Activated T-helper 1 cell treated with anti-CD3 and anti-CD28 coated beads, Interleukin-12 subunit alpha, Interleukin-12 subunit beta, Interleukin-2, Interleukin-4 antibody, amounts not matched to agents 30 ng/mL and 10 ng/mL and 1 ng/mL, durations not matched to agents 14 hours and 24 hours and 36 hours (primary cell): ENCODE results near the gene AVEN. TPM values are rescaled to one million over a fixed set of nuclear protein-coding genes. Genes with fewer than 3 reads are reported as not detected.
"Not testable (repeated sequence)": the region's sequence is repeated elsewhere in the genome, so short reads cannot be mapped to it uniquely, and the experiment has no call there.

Source experiments
- DNase-seq: peaks from one replicate; pipeline ENCODE4 v3.0.0; 2021; ENCODE audit warnings: low spot score
- H3K27ac Mint-ChIP-seq: one replicate; pipeline ENCODE4 v1.8.0; 2021; ENCODE audit warnings: mild to moderate bottlenecking, mixed read lengths
- H3K27me3 Mint-ChIP-seq: one replicate; pipeline ENCODE4 v1.8.0; 2022; ENCODE audit warnings: mild to moderate bottlenecking, moderate library complexity, mixed read lengths; ENCODE audit not compliant: insufficient read depth
- H3K36me3 Mint-ChIP-seq: one replicate; pipeline ENCODE4 v1.8.0; 2021; ENCODE audit warnings: low read depth, mixed read lengths
- H3K4me1 Mint-ChIP-seq: one replicate; pipeline ENCODE4 v1.8.0; 2021; ENCODE audit warnings: low read depth, mixed read lengths
- H3K4me3 Mint-ChIP-seq: one replicate; pipeline ENCODE4 v1.8.0; 2021; ENCODE audit warnings: mild to moderate bottlenecking, moderate library complexity, mixed read lengths
- H3K9me3 Mint-ChIP-seq: one replicate; pipeline ENCODE4 v1.8.0; 2021; ENCODE audit warnings: mixed read lengths
- intact Hi-C: fragments of 100-400 bp; cut with micrococcal nuclease; formaldehyde crosslinking; loops from one replicate; pipeline ENCODE4 v1.15.1; 2024
- total RNA-seq: library from RNA; stranded (reverse); gene quantifications from 2 replicates; pipeline ENCODE4 v1.2.3, GENCODE V29; 2022

AVEN gene
- total RNA-seq, 1 donor from 2014 or later: 16.3 TPM

GRCh38 chr15:34055868-34056595 lies 17.0 kb upstream of the AVEN start:
- Mint-ChIP-seq H3K4me3 (no peak overlapping the region), H3K27ac (no peak overlapping the region), H3K27me3 (peaks cover 7% of the 10 kb centered on the region), H3K36me3 (peaks cover under 1% of the 10 kb centered on the region), H3K9me3 (peaks cover 11% of the 10 kb centered on the region), H3K4me1 (no peaks in the 10 kb centered on the region)
- intact Hi-C loops: no loop called here
- no peak for DNase-seq

GRCh38 chr15:34054081-34054707 lies 15.2 kb upstream of the AVEN start:
- H3K36me3 Mint-ChIP-seq: peaks cover 4% of the 10 kb centered on the region
- H3K4me1 Mint-ChIP-seq: no peaks in the 10 kb centered on the region
- peaks cover 7% of the 10 kb centered on the region for H3K27me3 Mint-ChIP-seq

GRCh38 chr15:34050385-34050784 lies 11.4 kb upstream of the AVEN start:
- H3K27me3 Mint-ChIP-seq, H3K4me3 Mint-ChIP-seq, H3K4me1 Mint-ChIP-seq, H3K36me3 Mint-ChIP-seq, H3K27ac Mint-ChIP-seq, DNase-seq, intact Hi-C loops: not testable (repeated sequence)
- H3K9me3 Mint-ChIP-seq: peaks cover 27% of the 10 kb centered on the region

More at GRCh38 chr15:34054081-34054707, 15.2 kb upstream of the AVEN start:
- intact Hi-C loops: no loop called here
- Mint-ChIP-seq H3K27ac (no peak overlapping the region), H3K9me3 (peaks cover 24% of the 10 kb centered on the region), H3K4me3 (no peak overlapping the region)
- DNase-seq: no peak

- Mint-ChIP-seq H3K4me3 (no peak overlapping the region), H3K27me3 (peaks cover 5% of the 10 kb centered on the region), H3K9me3 (peaks cover 24% of the 10 kb centered on the region), H3K27ac (no peak overlapping the region), H3K36me3 (peaks cover 4% of the 10 kb centered on the region), H3K4me1 (peaks cover under 1% of the 10 kb centered on the region)
- intact Hi-C loops: loop anchor here (10.0 kb wide), 1 partner anchor 854 kb away; the partner anchor contains the start of gene FMN1
- no peak for DNase-seq
These were observed 10.1 kb upstream of the AVEN start for GRCh38 chr15:34049112-34049511.

- intact Hi-C loops: loop anchor here (10.0 kb wide), 1 partner anchor 853 kb away; the partner anchor contains the start of gene FMN1
- DNase-seq: no peak
- Mint-ChIP-seq H3K9me3 (peaks cover 24% of the 10 kb centered on the region), H3K4me3 (no peak overlapping the region), H3K27me3 (peaks cover 2% of the 10 kb centered on the region), H3K4me1 (peaks cover 11% of the 10 kb centered on the region), H3K36me3 (peaks cover 4% of the 10 kb centered on the region), H3K27ac (no peak overlapping the region)
These were observed 9.1 kb upstream of the AVEN start for GRCh38 chr15:34047893-34048775.

GRCh38 chr15:34046471-34047145 lies 7.6 kb upstream of the AVEN start:
- no peak for DNase-seq
- Mint-ChIP-seq H3K27me3 (peaks cover under 1% of the 10 kb centered on the region), H3K4me1 (peaks cover 11% of the 10 kb centered on the region), H3K36me3 (peaks cover 4% of the 10 kb centered on the region), H3K4me3 (no peak overlapping the region), H3K9me3 (peaks cover 22% of the 10 kb centered on the region), H3K27ac (no peak overlapping the region)
- intact Hi-C loops: loop anchor here (10.0 kb wide), 1 partner anchor 852 kb away; the partner anchor contains the start of gene FMN1

GRCh38 chr15:34043813-34044212 lies 4.8 kb upstream of the AVEN start:
- Mint-ChIP-seq H3K9me3 (no peaks in the 10 kb centered on the region), H3K4me3 (no peak overlapping the region), H3K27me3 (no peaks in the 10 kb centered on the region), H3K27ac (no peak overlapping the region), H3K36me3 (no peaks in the 10 kb centered on the region), H3K4me1 (peaks cover 25% of the 10 kb centered on the region)
- no peak for DNase-seq
- intact Hi-C loops: loop anchor here (10.0 kb wide), 1 partner anchor 849 kb away; the partner anchor contains the start of gene FMN1

- no peak overlapping the region for H3K4me3 Mint-ChIP-seq
- DNase-seq: no peak
- H3K36me3 Mint-ChIP-seq: no peaks in the 10 kb centered on the region
- peaks cover 25% of the 10 kb centered on the region for H3K4me1 Mint-ChIP-seq
- H3K27me3 Mint-ChIP-seq: no peaks in the 10 kb centered on the region
- H3K9me3 Mint-ChIP-seq: no peaks in the 10 kb centered on the region
- no peak overlapping the region for H3K27ac Mint-ChIP-seq
- intact Hi-C loops: loop anchor here (10.0 kb wide), 1 partner anchor 849 kb away; the partner anchor contains the start of gene FMN1
These were observed 4.4 kb upstream of the AVEN start for GRCh38 chr15:34043391-34043790.

- DNase-seq: no peak
- intact Hi-C loops: loop anchor here (1.0 to 10.0 kb wide), 9 partner anchors 21 to 1505 kb away; partner anchors contain the start of genes DPH6, FMN1, GOLGA8A and KATNBL1
- peak overlapping the region; percentile 81 for H3K4me3 Mint-ChIP-seq
- H3K4me1 Mint-ChIP-seq: peaks cover 37% of the 10 kb centered on the region
- peaks cover 5% of the 10 kb centered on the region for H3K27me3 Mint-ChIP-seq
- H3K36me3 Mint-ChIP-seq: peaks cover 2% of the 10 kb centered on the region
- H3K27ac Mint-ChIP-seq: peak overlapping the region; percentile 93
- no peaks in the 10 kb centered on the region for H3K9me3 Mint-ChIP-seq
These were observed 748 bp upstream of the AVEN start for GRCh38 chr15:34039790-34040113.

GRCh38 chr15:34038023-34038870 lies 757 bp downstream of the AVEN start:
- peak; percentile 60 for DNase-seq
- Mint-ChIP-seq H3K4me3 (peak overlapping the region; percentile 91), H3K9me3 (no peaks in the 10 kb centered on the region), H3K27me3 (peaks cover 5% of the 10 kb centered on the region), H3K27ac (peak overlapping the region; percentile 89), H3K4me1 (peaks cover 28% of the 10 kb centered on the region), H3K36me3 (peaks cover 2% of the 10 kb centered on the region)
- intact Hi-C loops: loop anchor here (1.0 to 10.0 kb wide), 6 partner anchors 19 to 1507 kb away; partner anchors contain the start of genes DPH6, NOP10, NUTM1 and PGBD4

- H3K4me3 Mint-ChIP-seq: no peak overlapping the region
- H3K9me3 Mint-ChIP-seq: peaks cover 4% of the 10 kb centered on the region
- H3K4me1 Mint-ChIP-seq: peaks cover 13% of the 10 kb centered on the region
- peaks cover 2% of the 10 kb centered on the region for H3K36me3 Mint-ChIP-seq
- DNase-seq: no peak
- peaks cover 5% of the 10 kb centered on the region for H3K27me3 Mint-ChIP-seq
- intact Hi-C loops: loop anchor here (10.0 kb wide), 1 partner anchor 1513 kb away; the partner anchor contains the start of gene DPH6
- H3K27ac Mint-ChIP-seq: no peak overlapping the region
These were observed 6.8 kb downstream of the AVEN start for GRCh38 chr15:34031987-34032760.
